Measurements from ENCODE around the gene EDC4. TPM values are rescaled to one million over a fixed set of nuclear protein-coding genes. Genes with fewer than 3 reads are reported as not detected.

Gene EDC4
- total RNA-seq, 2 experiments from 2014 or later: 134 to 145 TPM

GRCh38 chr16:67930191-67930590 lies 57.3 kb downstream of the EDC4 start:
- H3K36me3 Mint-ChIP-seq (ENCODE audit: low read depth): peaks cover 55% of the 10 kb centered on the region

GRCh38 chr16:67930678-67931211 lies 57.9 kb downstream of the EDC4 start:
- H3K36me3 ChIP-seq (ENCODE audit: insufficient read depth, low read length): peaks cover 67% of the 10 kb centered on the region

More at GRCh38 chr16:67930191-67930590, 57.3 kb downstream of the EDC4 start:
- peaks cover 23% of the 10 kb centered on the region for H3K4me1 ChIP-seq (ENCODE audit: insufficient read depth, low read length)
- no peak overlapping the region for H3K4me3 ChIP-seq (ENCODE audit: low read length)
- no peaks in the 10 kb centered on the region for H3K27me3 Mint-ChIP-seq
- no peaks in the 10 kb centered on the region for H3K27me3 ChIP-seq (ENCODE audit: control insufficient read depth in 1 of 2, insufficient read depth in 2 of 2, low read length in 2 of 2)
- no peaks in the 10 kb centered on the region for H3K9me3 ChIP-seq (ENCODE audit: control insufficient read depth in 1 of 2, insufficient read depth in 1 of 2, low read length in 2 of 2)
- H3K27ac ChIP-seq (ENCODE audit: low read depth in 1 of 2, low read length in 2 of 2): no peak overlapping the region
- ChIA-PET POLR2A (no interaction called here), CTCF (no interaction called here)
- intact Hi-C loops (cut with DNase I, micrococcal nuclease): no loop called here
- ATAC-seq (ENCODE audit: poor library complexity): no peak
- H3K4me1 Mint-ChIP-seq (ENCODE audit: low read depth): peaks cover 14% of the 10 kb centered on the region
- H3K27ac Mint-ChIP-seq: no peak overlapping the region
- peak in 1 of 14 experiments; percentile 15 for DNase-seq
- no peak for TF ChIP-seq CTCF (IDR thresholded peaks at IDR 0.05)
- H3K9me3 Mint-ChIP-seq: no peaks in the 10 kb centered on the region
- no peak overlapping the region for H3K4me3 Mint-ChIP-seq
- H3K36me3 ChIP-seq (ENCODE audit: insufficient read depth, low read length): peaks cover 66% of the 10 kb centered on the region

More at GRCh38 chr16:67930678-67931211, 57.9 kb downstream of the EDC4 start:
- ChIA-PET CTCF (no interaction called here), POLR2A (interaction anchor here (1.4 kb wide), 1 partner anchor 38 kb away, joined by 3 read pairs; the partner anchor contains the start of gene SLC12A4)
- Mint-ChIP-seq H3K27me3 (no peaks in the 10 kb centered on the region), H3K9me3 (no peaks in the 10 kb centered on the region), H3K27ac (no peak overlapping the region), H3K4me3 (no peak overlapping the region), H3K36me3 (ENCODE audit: low read depth) (peaks cover 61% of the 10 kb centered on the region), H3K4me1 (ENCODE audit: low read depth) (peaks cover 20% of the 10 kb centered on the region)
- Histone ChIP-seq H3K27me3 (ENCODE audit: control insufficient read depth in 1 of 2, insufficient read depth in 2 of 2, low read length in 2 of 2) (no peaks in the 10 kb centered on the region), H3K9me3 (ENCODE audit: control insufficient read depth in 1 of 2, insufficient read depth in 1 of 2, low read length in 2 of 2) (no peaks in the 10 kb centered on the region), H3K4me1 (ENCODE audit: insufficient read depth, low read length) (peaks cover 27% of the 10 kb centered on the region), H3K27ac (ENCODE audit: low read depth in 1 of 2, low read length in 2 of 2) (no peak overlapping the region), H3K4me3 (ENCODE audit: low read length) (no peak overlapping the region)
- intact Hi-C loops (cut with DNase I, micrococcal nuclease): no loop called here
- TF ChIP-seq CTCF (IDR thresholded peaks at IDR 0.05): no peak
- ATAC-seq (ENCODE audit: poor library complexity): no peak
- peak in 1 of 14 experiments; percentile 25 for DNase-seq

Other genes starting within 250 kb of the EDC4 start
- 100 to 1,000 TPM; 147 to 148 TPM for gene CARMIL2, start 227.9 kb upstream of the EDC4 start, total RNA-seq
- gene ACD, start 212.8 kb upstream of the EDC4 start, total RNA-seq: 10 to 100 TPM; 21.6 to 26.0 TPM
- 1 to 10 TPM; 4.5 to 4.7 TPM for gene PARD6A, start 212.1 kb upstream of the EDC4 start, total RNA-seq
- gene ENKD1, start 206.3 kb upstream of the EDC4 start, total RNA-seq: 1 to 10 TPM; 2.0 to 3.5 TPM
- 1 to 10 TPM; 2.0 to 2.4 TPM for gene C16orf86, start 206.2 kb upstream of the EDC4 start, total RNA-seq
- 1 to 10 TPM; 2.8 to 3.7 TPM for gene GFOD2, start 153.7 kb upstream of the EDC4 start, total RNA-seq
- 10 to 100 TPM; 12.0 to 13.6 TPM for gene RANBP10, start 66.5 kb upstream of the EDC4 start, total RNA-seq
- under 1 TPM; 0.52 to 0.61 TPM for gene TSNAXIP1, start 66.2 kb upstream of the EDC4 start, total RNA-seq
- 10 to 100 TPM; 31.2 to 32.1 TPM for gene THAP11, start 30.7 kb upstream of the EDC4 start, total RNA-seq
- 10 to 100 TPM; 24.0 to 25.7 TPM for gene NUTF2, start 26.1 kb upstream of the EDC4 start, total RNA-seq
- 10 to 100 TPM; 77.5 to 84.1 TPM for gene CENPT, start 25.4 kb upstream of the EDC4 start, total RNA-seq
- gene NRN1L, start 11.8 kb downstream of the EDC4 start, total RNA-seq: 1 to 10 TPM; 2.9 to 4.4 TPM
- gene PSKH1, start 20.2 kb downstream of the EDC4 start, total RNA-seq: 10 to 100 TPM; 11.4 to 13.3 TPM
- 10 to 100 TPM; 18.3 to 19.5 TPM for gene CTRL, start 58.8 kb downstream of the EDC4 start, total RNA-seq
- gene PSMB10, start 63.8 kb downstream of the EDC4 start, total RNA-seq: 10 to 100 TPM; 68.7 to 71.6 TPM
- gene LCAT, start 71.1 kb downstream of the EDC4 start, total RNA-seq: 1 to 10 TPM; 5.9 to 6.3 TPM
- 10 to 100 TPM; 15.1 to 17.7 TPM for gene SLC12A4, start 95.6 kb downstream of the EDC4 start, total RNA-seq
- under 1 TPM; 0.53 to 0.63 TPM for gene DPEP3, start 107.4 kb downstream of the EDC4 start, total RNA-seq
- gene DPEP2, start 126.4 kb downstream of the EDC4 start, total RNA-seq: 10 to 100 TPM; 42.2 to 43.5 TPM
- not detected for gene DPEP2NB, start 142.9 kb downstream of the EDC4 start, total RNA-seq
- 10 to 100 TPM; 18.9 to 19.4 TPM for gene DDX28, start 150.2 kb downstream of the EDC4 start, total RNA-seq
- gene DUS2, start 150.2 kb downstream of the EDC4 start, total RNA-seq: 10 to 100 TPM; 10.4 to 13.6 TPM
- 10 to 100 TPM; 84.8 to 94.4 TPM for gene NFATC3, start 212.3 kb downstream of the EDC4 start, total RNA-seq